Fibroblast of skin of back (primary cell): Measurements from ENCODE around the gene KNDC1.
A peak's percentile ranks its signal among the peaks of the same experiment; 100 is the strongest.
"Not testable (repeated sequence)": the region's sequence is repeated elsewhere in the genome, so short reads cannot be mapped to it uniquely, and the experiment has no call there.

Source experiments
- DNase-seq: peaks from one replicate; pipeline ENCODE4 v3.0.0-alpha.2; 2013

The KNDC1 gene

GRCh38 chr10:133124357-133125211 is 35.4 kb upstream of the KNDC1 start:
- peak; percentile 3 for DNase-seq

- no peak for DNase-seq
Observed at GRCh38 chr10:133125901-133126300, 34.1 kb upstream of the KNDC1 start.

- no peak for DNase-seq
Observed at GRCh38 chr10:133126431-133127290, 33.4 kb upstream of the KNDC1 start.

- no peak for DNase-seq
Observed at GRCh38 chr10:133127291-133128125, 32.5 kb upstream of the KNDC1 start.

- DNase-seq, result no peak
Observed at GRCh38 chr10:133128126-133129070, 31.6 kb upstream of the KNDC1 start.

GRCh38 chr10:133129071-133129858 is 30.8 kb upstream of the KNDC1 start:
- DNase-seq, result no peak

GRCh38 chr10:133129859-133130495 is 30.0 kb upstream of the KNDC1 start:
- no peak for DNase-seq

GRCh38 chr10:133130602-133131001 is 29.4 kb upstream of the KNDC1 start:
- DNase-seq, result no peak

GRCh38 chr10:133131053-133131452 is 29.0 kb upstream of the KNDC1 start:
- no peak for DNase-seq

- no peak for DNase-seq
Observed at GRCh38 chr10:133131734-133132472, 28.1 kb upstream of the KNDC1 start.

GRCh38 chr10:133132473-133133291 is 27.3 kb upstream of the KNDC1 start:
- DNase-seq, result no peak

GRCh38 chr10:133133471-133134231 is 26.4 kb upstream of the KNDC1 start:
- no peak for DNase-seq

- no peak for DNase-seq
Observed at GRCh38 chr10:133134411-133135115, 25.5 kb upstream of the KNDC1 start.

- DNase-seq, result no peak
Observed at GRCh38 chr10:133135116-133135465, 24.9 kb upstream of the KNDC1 start.

- not testable (repeated sequence) for DNase-seq
Observed at GRCh38 chr10:133137486-133138145, 22.4 kb upstream of the KNDC1 start.

- no peak for DNase-seq
Observed at GRCh38 chr10:133139551-133140065, 20.4 kb upstream of the KNDC1 start.
